ENCODE results near the gene LIN54.
A peak's percentile ranks its signal among the peaks of the same experiment; 100 is the strongest.
"Not testable (repeated sequence)": the region's sequence is repeated elsewhere in the genome, so short reads cannot be mapped to it uniquely, and the experiment has no call there.

The LIN54 gene

DNA sequence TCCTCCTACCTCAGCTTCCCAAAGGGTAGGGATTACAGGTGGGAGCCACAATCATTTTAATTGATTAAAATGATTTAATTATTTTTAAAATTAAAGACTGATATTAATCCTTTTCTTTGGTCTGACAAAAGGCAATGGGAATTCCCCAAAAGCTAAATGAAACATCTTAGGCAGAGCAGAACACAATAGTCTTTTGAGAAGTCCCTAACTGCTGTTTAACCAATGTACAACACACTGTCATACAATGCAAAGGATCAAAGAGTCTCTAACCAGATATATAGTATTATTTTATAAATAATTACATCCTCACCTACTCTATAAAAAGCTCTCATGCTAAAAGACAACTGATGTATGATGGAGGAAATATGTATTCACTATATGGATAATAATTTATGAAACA, 63.1 kb downstream of the LIN54 start:
- DNase-seq (ENCODE audit: low read depth in 2 of 2), result no peak

DNA sequence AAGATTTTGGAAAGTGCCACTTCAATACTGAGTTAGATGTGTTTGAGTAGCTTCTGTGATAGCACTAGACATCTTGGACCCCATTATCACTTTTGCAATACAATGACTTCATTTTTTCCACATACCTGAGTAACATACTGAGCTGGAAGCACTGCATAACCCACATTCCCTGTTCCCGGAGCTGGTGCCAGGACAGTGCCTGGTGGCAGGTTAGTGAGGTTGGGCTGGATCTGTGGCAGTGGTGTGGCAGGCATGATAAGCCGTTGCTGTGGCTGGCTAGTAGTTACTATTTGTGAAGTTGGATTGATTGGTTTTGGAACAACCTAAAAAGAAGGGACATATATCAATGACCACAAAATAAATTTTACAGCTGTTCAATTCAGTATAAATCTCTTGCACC, 71.2 kb downstream of the LIN54 start:
- DNase-seq (ENCODE audit: low read depth in 2 of 2), result no peak

DNA sequence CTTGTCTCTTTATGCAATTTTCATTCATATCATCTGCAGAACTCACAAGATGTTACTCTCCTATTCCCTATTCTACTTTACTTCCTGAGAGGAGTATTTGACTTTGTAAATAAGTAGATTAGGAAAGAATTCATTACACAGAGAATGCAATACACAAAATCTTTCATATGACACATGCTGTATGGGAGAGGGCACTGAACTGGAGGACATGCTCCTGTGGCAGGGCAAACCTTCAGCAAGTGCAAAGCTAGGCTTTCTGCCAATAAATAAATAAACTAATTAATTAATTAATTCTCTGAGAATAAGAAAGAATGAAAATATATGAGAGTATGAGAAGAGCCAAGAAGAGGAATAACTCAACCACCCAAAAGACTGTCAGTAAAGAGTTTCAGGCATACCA, 76.2 kb downstream of the LIN54 start:
- no peak for DNase-seq (ENCODE audit: low read depth in 2 of 2)

DNA sequence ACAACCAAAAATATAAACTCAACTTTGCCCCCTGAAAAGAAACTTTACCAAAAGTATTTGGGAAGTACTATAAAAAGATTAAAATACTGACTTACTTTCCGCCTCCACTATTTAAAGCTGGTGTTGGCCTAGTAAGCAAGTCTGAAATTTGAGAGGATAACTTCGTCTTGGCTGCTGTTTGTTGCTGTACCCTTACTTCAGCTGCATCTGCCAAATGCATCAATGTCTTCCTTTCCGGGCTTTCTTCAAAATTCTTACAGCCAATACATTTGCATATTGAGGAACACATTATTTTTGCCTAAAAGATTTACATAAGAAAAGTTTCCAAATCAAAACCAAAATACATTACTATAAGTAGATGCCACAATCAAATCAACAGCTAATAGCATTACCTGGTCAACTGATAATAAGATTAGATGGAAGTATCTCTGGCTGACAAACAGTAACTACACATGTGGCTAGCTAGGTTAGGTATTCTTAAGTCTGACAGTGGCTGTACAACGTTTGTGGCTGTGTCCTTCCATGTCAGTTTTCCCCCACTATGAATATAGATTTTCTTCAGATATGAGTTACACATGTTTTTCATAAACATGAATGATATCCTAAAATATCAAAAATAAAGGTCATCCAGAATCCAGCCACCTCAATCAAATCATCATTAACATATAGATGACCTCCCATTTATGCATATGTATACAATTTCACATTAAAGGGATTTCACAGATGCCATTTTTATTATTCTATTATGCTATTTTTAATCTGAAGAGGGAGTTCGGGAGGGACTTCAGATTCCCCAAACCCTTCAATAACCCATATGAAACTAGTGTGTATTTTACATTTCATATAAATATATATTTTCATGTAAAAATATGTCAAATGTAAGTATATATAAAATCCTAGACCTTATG, 79.5 kb downstream of the LIN54 start:
- no peak for DNase-seq (ENCODE audit: low read depth in 2 of 2)

DNA sequence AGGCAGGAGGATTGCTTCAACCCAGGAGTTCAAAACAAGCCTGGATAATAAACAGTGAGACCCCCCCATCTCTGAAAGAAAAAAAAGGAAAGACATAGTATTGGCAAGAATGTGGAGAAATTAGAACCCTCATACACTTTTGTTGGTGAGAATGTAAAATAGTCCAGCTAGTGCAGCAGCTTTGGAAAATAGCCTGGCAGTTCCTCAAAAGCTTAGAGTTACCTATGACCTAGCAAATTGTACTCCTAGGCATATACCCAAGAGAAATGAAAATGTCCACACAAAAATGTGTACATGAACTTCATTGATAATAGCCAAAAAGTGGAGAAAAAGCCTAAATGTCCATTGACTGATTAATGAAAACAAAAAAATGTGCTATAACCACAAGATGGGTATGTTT, 88.8 kb downstream of the LIN54 start:
- no peak for DNase-seq (ENCODE audit: low read depth in 2 of 2)

DNA sequence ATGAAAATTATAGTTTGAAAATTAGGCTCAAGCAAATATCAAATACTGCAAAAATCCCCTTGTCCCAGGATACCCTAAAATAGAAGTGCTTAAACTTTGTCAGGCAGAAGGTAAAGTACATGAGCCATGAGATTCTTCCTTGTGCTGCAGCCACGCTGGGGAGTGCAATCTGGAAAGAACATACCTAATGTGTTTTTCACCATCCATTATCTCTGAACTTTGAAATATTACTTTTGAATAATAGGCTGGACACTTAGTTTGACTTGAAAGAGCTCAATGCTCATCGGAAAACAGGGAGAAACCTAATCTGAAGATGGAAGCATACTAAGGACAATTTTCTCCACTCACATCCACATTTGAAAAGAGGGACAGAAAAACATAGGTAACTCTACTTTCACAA, 91.2 kb downstream of the LIN54 start:
- no peak for DNase-seq (ENCODE audit: low read depth in 2 of 2)

DNA sequence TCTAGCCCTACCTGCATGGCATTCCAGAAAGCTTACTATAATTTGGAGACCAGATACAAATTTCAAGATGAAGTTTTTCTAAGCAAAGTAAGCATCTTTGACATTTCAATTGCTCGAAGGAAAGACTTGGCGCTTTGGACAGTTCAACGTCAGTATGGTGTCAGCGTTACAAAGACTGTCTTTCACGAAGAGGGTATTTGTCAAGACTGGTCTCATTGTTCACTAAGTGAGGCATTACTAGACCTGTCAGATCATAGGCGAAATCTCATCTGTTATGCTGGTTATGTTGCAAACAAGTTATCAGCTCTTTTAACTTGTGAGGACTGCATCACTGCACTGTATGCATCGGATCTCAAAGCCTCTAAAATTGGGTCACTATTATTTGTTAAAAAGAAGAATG, 92.5 kb downstream of the LIN54 start:
- DNase-seq (ENCODE audit: low read depth in 2 of 2), result no peak

DNA sequence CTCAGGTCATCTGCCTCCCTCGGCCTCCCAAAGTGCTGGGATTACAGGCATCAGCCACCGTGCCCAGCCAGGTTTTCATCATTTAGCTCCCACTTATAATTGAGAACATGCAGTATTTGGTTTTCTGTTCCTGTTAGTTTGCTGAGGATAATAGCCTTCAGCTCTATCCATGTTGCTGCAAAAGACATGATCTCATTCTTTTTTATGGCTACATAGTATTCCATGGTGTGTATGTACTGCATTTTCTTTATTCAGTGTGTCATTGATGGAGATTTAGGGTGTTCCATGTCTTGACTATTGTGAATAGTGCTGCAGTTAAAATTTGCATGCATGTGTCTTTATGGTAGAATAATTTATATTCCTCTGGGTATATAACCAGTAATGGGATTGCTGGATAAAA, 96.7 kb downstream of the LIN54 start:
- not testable (repeated sequence) for DNase-seq (ENCODE audit: low read depth in 2 of 2)

DNA sequence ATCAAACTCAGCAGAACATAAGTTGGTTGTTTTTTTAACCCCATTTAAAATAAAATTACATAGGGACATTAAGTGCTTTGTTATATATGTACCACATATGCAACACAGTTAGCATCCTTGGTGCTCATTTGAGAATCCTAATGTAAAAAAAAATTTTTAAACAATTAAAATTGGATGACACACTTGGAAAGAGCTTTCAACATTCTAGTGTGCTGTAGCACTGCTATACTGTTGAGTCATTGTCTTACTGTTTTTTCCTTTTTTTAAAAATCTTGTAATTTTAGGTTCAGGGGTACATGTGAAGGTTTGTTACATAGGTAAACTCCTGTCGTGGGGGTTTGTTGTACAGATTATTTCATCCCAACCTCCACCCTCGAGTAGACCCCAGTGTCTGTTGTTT, 97.3 kb downstream of the LIN54 start:
- no peak for DNase-seq (ENCODE audit: low read depth in 2 of 2)

DNA sequence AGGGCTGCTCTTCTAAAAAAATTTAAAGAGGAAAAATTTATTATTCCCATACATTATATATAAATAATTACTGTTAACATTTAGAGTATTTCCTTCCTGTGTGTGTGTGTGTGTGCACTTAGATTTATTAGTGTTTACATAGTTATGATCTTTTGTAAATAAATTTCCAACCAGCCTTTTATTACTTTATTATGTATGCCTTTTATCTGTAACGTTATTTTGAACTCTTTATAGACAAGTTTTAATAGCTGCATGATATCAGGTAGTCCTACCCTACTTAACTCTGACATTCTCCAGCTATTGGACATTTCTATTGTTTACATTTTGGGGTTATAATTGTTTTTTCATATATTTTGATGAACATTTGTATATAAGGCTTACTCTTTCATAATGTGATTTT, 101.3 kb downstream of the LIN54 start:
- no peak for DNase-seq (ENCODE audit: low read depth in 2 of 2)

DNA sequence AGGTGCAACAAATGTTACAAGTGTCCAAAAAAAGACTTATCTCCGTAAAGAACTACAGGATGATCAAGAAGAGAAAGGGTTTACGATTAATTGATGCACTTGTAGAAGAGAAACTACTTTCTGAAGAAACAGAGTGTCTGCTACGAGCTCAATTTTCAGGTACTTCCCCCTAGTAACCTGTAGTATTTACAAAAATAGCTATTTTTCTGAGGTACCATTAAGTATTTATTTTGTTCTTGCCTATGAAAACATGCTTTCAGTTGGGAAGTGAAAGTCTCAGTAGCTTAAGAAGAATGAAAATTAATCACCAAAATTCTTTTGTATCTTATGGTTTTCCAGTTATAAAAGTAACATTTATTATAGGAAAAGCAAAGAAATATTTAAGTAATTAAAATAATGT, 104.2 kb downstream of the LIN54 start:
- DNase-seq (ENCODE audit: low read depth in 2 of 2), result no peak

DNA sequence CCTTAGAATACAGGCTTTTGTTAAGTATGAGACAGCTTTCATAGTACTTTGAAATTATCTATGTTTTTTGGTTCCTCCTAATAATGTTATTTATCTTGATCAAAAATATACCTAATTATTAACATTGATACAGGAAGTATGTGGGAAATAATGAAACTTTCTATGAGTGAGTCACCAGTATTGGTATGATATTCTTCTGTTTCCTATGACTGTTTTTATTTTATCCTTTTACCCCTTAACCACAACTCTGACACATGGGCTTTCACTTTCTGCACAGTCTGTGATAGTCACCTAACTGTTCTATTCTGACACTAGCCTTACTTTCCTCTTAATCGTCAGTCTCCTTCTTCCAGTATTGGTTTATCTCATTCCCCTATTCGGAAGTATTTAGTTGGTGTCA, 105.4 kb downstream of the LIN54 start:
- DNase-seq (ENCODE audit: low read depth in 2 of 2), result no peak

DNA sequence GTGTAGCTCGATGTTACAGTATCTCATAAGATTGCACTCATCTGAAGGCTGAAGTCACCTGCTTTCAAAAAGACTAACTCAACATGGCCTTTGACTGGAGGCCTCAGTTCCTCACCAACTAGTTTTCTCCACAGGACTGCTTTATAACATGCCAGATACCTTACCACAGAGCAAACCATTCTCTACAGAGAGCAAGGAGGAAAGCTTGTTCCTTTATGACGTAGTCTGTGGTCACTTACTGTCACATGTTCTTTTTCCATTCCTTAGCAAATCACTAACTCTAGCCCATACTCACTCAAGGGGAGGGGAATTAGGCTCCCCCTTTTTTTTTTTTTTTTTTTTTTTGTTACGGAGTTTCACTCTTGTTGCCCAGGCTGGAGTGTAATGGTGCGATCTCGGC, 106.9 kb downstream of the LIN54 start:
- no peak for DNase-seq (ENCODE audit: low read depth in 2 of 2)

DNA sequence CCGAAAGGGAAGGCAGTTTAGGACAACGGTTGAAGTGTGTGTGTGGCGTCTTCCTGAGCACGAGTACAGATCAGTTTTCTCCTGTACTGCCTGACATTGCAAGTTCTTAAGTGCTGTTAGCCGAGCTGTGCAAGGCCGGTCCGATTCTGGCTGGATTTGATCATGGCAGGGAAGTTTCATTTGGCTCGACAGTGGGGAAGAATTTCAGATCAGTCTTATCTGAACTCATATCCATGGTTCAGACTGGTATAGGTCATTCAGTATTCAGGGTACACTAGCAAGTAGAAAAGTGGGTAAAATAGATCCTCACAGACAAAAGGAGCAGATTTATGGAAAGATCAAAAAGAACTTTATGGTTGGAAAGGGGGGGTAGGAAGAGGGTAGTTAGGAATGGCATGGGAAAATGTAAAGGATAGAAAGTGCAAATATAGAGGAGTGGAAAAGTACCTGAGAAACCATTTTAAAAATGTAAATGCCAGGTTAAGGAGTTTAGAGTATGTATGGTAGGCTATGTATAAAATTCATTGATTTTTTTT, 109.4 kb downstream of the LIN54 start:
- no peak for DNase-seq (ENCODE audit: low read depth in 2 of 2)

DNA sequence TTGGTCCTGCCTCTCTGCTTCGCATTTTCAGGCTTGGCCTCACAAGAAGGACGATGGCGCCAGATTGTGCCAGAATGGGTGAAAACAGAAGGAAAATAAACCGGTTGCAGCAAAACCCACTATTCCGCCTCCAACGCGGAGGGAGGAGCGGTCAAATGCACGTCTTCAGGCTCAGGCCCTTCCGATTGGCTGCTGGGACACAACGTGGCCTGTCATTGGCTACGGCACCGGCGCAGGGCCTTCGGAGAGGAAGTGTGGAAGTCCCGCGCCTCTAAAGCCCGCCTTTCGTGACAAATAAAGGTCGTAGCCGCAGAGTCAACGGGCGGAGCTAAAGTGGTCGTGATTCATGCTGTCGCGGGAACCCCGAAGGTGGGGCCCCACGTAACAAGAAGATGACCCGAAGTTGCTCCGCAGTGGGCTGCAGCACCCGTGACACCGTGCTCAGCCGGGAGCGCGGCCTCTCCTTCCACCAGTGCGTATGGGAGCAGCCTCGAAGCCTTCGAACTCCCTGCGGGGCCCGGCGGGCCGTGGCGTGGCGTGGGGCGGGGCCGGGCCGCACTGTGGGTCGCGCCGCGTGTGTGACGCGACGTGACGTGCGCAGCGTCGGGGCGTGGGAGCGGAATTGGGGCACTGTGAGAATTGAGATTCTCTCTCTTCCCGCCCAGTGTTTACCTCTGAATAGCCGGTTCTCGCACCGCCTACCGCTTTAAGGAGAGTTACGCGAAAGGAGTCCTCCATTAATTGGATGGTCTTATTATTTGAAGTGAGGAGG, 110.0 kb downstream of the LIN54 start, which contains the start of gene THAP9:
TSS of gene THAP9 (plus strand) at position 325 of the 772 bp plus-strand sequence. CDS start at position 393, 68 bp downstream.
- DNase-seq (ENCODE audit: low read depth in 2 of 2), result peak; percentile 97 to 98

DNA sequence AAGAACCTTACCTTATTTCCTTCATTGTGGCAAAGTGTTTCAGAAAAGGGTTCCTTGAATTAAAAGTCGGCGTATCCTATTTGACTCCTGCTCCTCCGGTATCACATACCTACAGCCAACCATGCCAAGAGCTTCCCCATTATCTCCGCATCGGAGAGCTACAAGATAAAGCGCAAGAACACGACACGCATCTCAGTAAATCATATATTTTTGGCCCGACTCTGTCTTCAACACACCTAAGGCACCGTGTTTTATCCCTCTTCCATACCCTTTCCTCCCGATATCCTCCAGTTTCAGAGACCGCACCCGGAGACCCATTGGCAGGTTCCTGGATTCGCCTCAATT, 110.6 kb downstream of the LIN54 start:
- no peak for DNase-seq (ENCODE audit: low read depth in 2 of 2)

DNA sequence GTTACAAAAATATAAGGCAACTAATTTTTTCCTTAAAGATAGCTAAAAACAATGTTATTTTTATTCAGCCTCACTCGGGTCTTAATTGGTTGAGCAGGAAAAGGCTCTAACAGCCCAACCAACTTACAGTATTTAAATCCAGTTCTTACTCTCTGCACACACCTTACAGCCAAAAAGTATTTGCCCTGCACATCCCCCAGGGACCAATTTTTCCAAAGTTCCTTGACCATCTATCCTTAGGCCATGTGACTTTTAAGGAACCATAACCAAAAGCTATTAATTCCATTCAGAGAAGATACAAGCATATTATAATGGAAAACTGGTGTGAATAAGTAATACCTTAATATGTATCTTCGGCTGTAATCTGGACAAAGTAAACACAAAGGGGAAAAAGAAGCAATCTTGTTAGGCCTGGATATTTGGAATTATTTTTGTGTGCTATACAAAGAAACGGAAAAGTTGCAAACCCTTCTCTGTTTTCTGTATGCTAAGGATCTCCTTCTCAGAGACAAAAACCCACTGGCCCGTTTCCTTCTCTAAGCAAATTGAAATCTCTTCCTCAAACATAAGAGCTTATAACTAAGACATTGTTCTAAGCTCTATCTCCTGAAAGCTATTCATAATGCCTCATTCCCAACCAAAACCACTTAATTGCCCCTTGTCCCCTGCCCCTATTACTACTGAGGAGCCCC, 111.1 kb downstream of the LIN54 start:
- no peak for DNase-seq (ENCODE audit: low read depth in 2 of 2)

DNA sequence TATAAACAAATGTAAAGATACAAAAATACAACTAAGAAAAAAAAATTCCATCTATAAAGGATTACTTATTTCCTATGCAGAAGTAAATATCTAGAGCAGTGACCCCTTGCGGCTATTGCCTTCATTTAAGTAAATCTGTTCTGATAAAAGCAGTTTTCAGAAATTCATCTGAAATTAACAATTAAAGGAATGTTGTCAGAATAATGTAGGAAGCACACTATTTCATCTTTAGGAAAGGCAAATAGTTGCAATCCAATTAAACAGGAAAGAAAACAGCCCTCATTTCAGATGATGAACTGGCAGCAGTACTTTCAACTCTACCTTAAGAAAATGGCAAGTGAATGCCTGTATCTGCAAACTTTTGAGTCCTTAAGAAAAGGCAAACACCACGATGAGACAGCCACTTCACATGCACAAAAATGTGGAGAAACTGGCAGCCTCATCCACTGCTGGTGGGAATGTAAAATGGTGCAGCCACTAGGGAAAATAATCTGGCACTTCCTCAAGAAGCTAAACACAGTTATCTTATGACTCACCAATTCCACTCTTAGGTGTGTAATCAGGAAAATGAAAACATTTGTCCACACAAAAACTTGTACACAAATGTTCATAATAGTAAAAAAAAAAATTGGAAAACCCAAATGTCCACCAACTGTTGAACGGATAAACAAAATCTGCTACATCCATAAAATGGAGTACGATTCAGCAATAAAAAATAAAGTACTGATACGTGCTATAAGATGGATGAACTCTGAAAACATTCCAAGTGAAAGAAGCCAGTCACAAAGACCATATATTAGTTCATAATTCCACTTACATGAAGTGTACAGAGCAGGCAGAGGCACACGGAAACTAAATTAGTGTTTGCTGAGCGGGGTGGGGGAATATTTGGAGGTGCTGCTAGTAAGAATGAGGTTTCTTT, 112.0 kb downstream of the LIN54 start:
- DNase-seq (ENCODE audit: low read depth in 2 of 2), result no peak

DNA sequence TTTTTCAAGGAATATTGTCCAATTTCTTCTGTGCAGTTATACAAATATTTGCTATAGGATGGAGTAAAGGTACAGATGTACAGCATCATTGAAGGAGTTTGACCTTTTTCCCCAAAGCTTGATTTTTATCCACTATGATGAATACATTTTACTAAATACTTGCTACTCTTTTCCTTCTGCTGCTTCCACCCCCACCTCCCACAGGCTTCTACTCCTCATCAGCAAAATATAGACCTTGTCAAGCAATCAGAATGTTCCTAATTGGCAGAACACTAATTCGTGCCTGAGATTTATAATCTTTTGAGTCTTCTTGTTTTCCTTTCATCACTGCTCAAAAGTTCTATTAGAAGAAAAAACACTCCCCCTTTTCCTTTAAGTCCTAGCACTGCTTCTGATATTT, 113.9 kb downstream of the LIN54 start:
- no peak for DNase-seq (ENCODE audit: low read depth in 2 of 2)

DNA sequence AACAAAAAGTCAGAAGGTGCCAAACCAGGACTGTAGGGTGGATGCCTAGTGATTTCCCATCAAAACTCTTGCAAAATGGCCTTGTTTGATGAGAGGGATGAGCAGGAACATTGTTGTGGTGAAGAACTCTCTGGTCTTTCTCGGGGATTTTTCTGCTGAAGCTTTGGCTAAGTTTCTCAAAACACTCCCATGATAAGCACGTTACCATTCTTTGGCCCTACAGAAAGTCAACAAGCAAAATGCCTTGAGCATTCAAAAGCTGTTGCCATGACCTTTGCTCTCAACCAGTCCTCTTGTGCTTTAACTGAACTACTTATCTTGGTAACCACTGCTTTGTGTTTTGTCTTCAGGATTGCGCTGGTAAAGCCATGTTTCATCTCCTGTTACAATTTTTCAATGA, 116.7 kb downstream of the LIN54 start:
- DNase-seq (ENCODE audit: low read depth in 2 of 2), result no peak

DNA sequence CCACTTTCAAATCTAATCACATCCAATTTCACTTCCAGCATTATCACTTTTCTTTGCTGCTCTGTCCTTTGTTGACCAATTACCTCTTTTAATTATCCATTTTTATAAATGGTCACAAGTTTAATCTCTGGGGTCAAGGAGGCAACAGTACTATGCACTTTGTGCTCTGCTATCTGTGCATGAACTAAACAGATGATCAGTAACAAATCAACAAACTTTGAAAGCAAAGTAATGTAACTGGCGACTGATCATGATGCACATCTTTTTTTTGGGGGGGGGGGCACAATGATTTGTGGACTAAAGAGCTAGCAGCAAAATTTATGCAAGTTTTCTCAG, 118.2 kb downstream of the LIN54 start:
- DNase-seq (ENCODE audit: low read depth in 2 of 2), result no peak

Measured in stimulated activated CD8-positive, alpha-beta memory T cell treated with anti-CD3 and anti-CD28 coated beads, Interleukin-15, amount 100 ng/mL, for 48 hours (primary cell).